ENCODE results near the gene PARD6B.

PARD6B gene

DNA sequence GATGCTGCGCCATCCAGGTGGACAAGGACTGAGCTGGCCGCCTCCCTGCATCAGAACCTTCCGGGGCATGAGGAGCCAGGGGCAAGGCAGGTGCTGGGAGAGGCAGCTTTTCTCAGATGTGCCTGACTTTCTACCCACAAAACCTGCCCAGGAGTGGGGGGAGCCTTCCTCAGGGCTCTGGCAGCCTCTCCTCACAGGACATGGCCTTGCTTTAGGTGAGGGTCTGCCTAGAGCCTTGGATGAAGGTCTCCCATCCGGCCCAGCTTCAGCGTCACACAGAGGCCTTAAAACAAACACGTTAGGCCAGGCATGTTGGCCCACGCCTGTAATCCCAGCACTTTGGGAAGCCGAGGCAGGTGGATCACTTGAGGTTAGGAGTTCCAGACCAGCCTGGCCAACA, 70.9 kb downstream of the PARD6B start:
- DNase-seq = no peak

DNA sequence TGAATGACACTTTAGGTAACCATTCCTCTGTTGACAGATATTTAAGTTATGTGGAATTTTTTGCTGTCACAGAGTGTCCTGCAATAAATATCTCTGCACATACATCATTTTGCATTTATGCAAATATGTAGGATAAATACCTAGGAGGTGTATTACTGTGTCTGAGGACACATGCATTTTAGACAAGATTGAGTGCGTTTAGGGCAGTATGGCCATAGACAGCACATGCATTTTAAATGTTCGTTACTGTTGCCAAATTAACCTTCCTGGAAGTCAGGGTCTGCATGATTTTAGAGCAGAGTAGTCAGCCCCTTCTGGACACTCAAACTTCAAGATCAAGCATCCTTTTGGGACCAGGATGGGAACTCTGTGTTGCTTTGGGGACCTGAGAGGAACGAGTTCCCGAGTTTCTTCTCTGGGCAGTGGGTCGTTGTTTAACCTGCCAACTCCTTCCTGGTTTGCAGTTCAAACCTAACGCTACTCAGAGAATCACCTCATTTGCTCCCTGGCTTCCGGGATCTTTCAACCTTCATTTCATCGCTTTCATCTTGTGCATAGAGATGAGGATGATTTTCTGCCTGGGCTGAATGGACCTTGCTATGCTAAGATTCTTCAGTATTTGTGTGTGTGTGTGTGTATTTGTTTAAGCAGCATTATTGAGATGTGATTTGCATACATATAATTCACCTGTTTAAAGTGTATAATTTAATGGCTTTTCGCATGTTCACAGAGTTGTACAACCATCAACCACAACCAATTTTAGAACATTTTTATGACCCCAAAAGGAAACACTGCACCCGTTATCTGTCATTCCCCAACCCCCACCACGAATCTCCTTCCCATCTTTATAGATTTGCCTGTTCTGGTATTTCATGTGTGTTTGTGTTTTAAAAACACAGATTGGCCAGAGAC, 73.3 kb downstream of the PARD6B start:
- no peak for DNase-seq

DNA sequence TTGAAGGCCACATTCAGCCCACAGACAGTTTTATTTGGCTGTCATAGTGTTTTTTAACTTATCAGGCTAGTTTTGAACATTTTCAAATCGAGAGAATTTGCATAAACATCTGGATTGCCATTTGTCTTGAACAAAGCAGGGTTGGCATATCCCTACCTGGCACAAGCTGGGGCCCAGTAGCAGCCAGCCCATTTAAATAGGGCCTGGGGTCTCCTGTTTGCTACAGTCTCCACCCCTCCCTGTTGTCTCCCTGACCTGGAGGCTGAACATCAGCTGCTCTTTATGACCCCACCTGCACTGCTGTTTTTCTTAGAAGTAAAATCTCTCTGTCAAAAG, 73.9 kb downstream of the PARD6B start:
- DNase-seq = no peak

DNA sequence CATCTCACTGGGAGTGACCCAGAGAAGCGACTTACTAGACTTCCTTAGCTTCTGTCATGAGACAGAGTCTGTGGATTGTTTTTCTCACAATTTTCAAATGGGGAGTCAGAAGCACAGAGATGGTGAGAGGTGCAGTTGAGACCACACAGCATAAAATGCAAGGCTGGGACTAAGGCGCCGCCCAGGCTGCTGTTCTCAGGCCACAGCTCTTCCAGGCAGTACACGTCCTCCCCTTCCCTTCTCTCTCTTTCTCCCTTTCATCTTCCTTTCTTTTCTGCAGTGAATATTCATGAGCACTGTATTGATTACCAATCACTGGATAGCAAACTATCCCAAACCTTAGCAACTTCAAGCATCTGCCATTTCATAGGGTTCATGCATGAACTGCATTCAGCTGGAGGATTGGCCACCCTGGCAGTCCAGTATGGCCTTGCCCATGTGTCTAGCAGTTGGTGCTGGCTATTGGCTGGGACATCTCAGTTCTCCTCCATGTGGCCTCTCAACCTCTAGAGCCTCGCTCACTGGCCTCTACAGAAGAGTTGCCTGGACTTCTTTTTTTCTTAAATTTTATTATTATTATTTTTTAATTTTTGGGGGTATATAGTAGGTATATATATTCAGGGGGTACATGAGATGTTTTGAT, 74.9 kb downstream of the PARD6B start:
- no peak for DNase-seq

Measured in suppressor macrophage treated with lipopolysaccharide for 1 hour (primary cell).